ENCODE data around the gene KICS2.

KICS2 gene

DNA sequence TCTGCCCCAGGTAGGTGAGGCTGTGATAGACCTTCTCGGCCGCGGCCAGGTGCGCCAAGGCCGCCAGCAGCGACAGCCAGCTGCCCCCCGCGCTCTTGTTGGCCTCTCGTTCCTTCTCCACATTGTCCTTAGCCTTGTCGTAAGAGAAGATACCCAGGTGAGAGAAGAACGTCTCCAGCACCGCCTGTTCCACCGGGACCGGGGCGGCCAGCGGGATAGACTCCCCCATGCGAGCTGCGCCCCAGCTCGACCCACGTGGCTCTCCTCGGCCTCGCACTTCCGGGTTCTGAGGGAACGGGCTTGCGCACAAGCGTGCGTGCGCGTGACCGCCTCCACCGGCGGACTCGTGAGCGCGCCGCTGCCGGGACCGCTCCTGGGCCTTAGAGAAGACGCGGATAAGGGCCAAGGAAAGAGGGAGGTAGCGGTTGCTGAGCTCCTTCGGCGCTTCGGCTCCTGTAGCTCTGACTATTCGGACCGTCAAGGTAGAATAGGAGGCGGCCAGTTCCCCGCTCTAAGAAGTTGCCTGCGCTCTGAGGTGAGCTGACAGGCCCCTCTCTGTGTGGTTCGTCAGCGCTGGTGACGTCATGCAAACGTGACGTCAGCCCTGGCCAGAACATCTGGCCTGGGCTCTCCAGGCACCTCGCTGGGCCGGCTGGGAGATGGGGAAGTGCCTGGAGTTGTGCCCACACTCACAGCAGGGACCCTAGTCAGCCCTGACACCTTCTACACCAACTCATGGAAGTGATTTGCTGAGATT lies at the start of gene KICS2:
Gene KICS2, minus strand, starts transcription at position 288 of the 757 bp plus-strand sequence. Its CDS starts 59 bp downstream, at position 229.
- peak within 1 kb of the TSS; percentile 100 for H3K27ac Mint-ChIP-seq
- H3K9me3 Mint-ChIP-seq = no peaks in the 10 kb centered on the region
- H3K4me3 Mint-ChIP-seq = peak within 1 kb of the TSS; percentile 98
- no peaks in the 10 kb centered on the region for H3K27me3 Mint-ChIP-seq
- peaks cover 46% of the 10 kb centered on the region for H3K4me1 Mint-ChIP-seq
- H3K36me3 Mint-ChIP-seq = peaks cover 1% of the 10 kb centered on the region

- Mint-ChIP-seq H3K4me3 (no peak overlapping the region), H3K36me3 (no peaks in the 10 kb centered on the region), H3K27me3 (no peaks in the 10 kb centered on the region)
Observed at GRCh38 chr12:64270411-64270810, 48.3 kb upstream of the KICS2 start.

GRCh38 chr12:64269161-64269560 lies 47.1 kb upstream of the KICS2 start:
- Mint-ChIP-seq H3K27ac (no peak overlapping the region), H3K9me3 (no peaks in the 10 kb centered on the region), H3K4me3 (no peak overlapping the region), H3K4me1 (no peaks in the 10 kb centered on the region), H3K27me3 (no peaks in the 10 kb centered on the region), H3K36me3 (no peaks in the 10 kb centered on the region)

More at GRCh38 chr12:64270411-64270810, 48.3 kb upstream of the KICS2 start:
- H3K27ac Mint-ChIP-seq = no peak overlapping the region
- no peaks in the 10 kb centered on the region for H3K9me3 Mint-ChIP-seq
- H3K4me1 Mint-ChIP-seq = no peaks in the 10 kb centered on the region

DNA sequence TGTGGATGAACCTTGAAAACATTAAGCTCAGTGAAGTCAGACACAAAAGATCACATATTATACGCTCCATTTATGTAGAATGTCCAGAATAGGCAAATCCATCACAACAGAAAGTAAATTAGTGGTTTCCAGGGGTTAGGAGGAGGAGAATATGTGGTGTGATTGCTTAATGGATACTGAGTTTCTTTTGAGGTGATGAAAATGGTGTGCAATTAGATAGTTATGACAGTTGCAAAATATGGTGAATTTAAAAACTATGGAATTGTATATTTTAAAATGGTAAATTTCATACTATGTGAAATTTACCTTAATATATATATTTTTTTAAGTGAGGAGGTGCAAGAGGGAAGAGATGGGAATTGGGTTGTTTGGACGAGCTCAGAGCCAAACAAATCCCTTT lies 46.3 kb upstream of the KICS2 start:
- no peak overlapping the region for H3K4me3 Mint-ChIP-seq
- H3K36me3 Mint-ChIP-seq = no peaks in the 10 kb centered on the region
- H3K4me1 Mint-ChIP-seq = no peaks in the 10 kb centered on the region
- no peaks in the 10 kb centered on the region for H3K27me3 Mint-ChIP-seq
- H3K9me3 Mint-ChIP-seq = no peaks in the 10 kb centered on the region
- no peak overlapping the region for H3K27ac Mint-ChIP-seq

DNA sequence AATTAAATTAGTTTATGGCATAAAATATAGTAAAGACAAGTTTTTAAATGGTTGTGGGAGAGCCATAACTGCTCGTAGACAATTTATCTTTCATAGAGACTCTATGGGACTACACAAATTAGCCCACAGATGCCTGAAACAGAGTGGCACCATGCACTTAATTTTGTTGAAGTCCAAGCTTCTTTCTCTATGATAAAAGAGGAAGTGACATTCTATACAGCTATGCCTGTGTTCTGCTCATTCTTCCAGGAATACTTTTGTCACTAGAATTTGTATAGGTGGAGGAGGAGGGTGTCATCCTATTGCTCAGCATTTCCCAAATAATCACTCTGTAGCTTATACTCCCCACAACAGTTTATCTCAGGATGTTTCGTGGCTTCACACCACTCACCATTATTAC lies 43.7 kb upstream of the KICS2 start:
- no peaks in the 10 kb centered on the region for H3K4me1 Mint-ChIP-seq
- H3K27me3 Mint-ChIP-seq = no peaks in the 10 kb centered on the region
- no peaks in the 10 kb centered on the region for H3K36me3 Mint-ChIP-seq
- no peak overlapping the region for H3K4me3 Mint-ChIP-seq
- H3K9me3 Mint-ChIP-seq = no peaks in the 10 kb centered on the region
- no peak overlapping the region for H3K27ac Mint-ChIP-seq

GRCh38 chr12:64261813-64262212 lies 39.7 kb upstream of the KICS2 start:
- Mint-ChIP-seq H3K9me3 (no peaks in the 10 kb centered on the region), H3K4me1 (no peaks in the 10 kb centered on the region), H3K4me3 (no peak overlapping the region), H3K27ac (no peak overlapping the region), H3K27me3 (no peaks in the 10 kb centered on the region), H3K36me3 (no peaks in the 10 kb centered on the region)

GRCh38 chr12:64258576-64258975 lies 36.5 kb upstream of the KICS2 start:
- Mint-ChIP-seq H3K4me3 (no peak overlapping the region), H3K27ac (no peak overlapping the region), H3K36me3 (no peaks in the 10 kb centered on the region), H3K27me3 (no peaks in the 10 kb centered on the region), H3K9me3 (no peaks in the 10 kb centered on the region), H3K4me1 (no peaks in the 10 kb centered on the region)

GRCh38 chr12:64256166-64256800 lies 34.2 kb upstream of the KICS2 start:
- Mint-ChIP-seq H3K9me3 (no peaks in the 10 kb centered on the region), H3K4me3 (no peak overlapping the region), H3K27ac (no peak overlapping the region), H3K27me3 (no peaks in the 10 kb centered on the region), H3K36me3 (no peaks in the 10 kb centered on the region), H3K4me1 (no peaks in the 10 kb centered on the region)

DNA sequence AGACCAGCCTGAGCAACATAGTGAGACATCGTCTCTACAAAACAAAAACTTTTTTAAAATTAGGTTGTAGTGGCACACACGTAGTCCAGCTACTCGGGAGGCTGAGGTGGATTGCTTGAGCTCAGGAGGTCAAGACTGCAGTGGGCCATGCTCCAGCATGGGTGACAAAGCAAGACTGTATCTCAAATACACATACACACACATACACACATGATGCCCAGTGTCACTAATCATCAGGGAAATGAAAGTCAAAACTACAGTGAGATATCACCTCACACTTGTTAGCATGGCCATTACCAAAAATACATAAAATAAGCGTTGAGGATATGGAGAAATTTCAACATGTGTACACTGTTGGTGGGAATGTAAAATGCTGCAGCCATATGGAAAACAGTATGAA lies 33.2 kb upstream of the KICS2 start:
- Mint-ChIP-seq H3K36me3 (no peaks in the 10 kb centered on the region), H3K27ac (no peak overlapping the region), H3K9me3 (no peaks in the 10 kb centered on the region), H3K4me3 (no peak overlapping the region), H3K4me1 (no peaks in the 10 kb centered on the region), H3K27me3 (peaks cover 2% of the 10 kb centered on the region)

DNA sequence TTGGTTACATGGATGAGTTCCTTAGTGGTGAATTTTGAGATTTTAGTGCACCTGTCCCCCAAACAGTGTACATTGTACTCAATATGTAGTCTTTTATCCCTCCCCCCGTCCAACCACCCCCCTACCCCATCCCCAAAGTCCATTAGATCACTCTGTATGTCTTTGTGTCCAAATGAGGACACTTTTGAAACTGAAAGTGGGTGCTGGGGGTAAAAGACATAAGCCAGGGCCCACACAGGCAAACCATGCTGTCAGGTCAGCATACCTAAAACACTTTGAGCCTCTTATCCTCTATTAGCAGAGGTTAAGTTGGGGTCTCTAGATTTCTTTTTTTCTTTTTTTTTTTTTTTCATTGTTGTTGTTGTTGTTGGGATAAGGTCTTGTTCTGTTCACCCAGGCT lies 31.3 kb upstream of the KICS2 start:
- H3K4me3 Mint-ChIP-seq = no peak overlapping the region
- H3K36me3 Mint-ChIP-seq = no peaks in the 10 kb centered on the region
- H3K4me1 Mint-ChIP-seq = no peaks in the 10 kb centered on the region
- H3K27ac Mint-ChIP-seq = no peak overlapping the region
- peaks cover 2% of the 10 kb centered on the region for H3K27me3 Mint-ChIP-seq
- H3K9me3 Mint-ChIP-seq = no peaks in the 10 kb centered on the region

- H3K4me3 Mint-ChIP-seq = no peak overlapping the region
- H3K27ac Mint-ChIP-seq = no peak overlapping the region
- H3K36me3 Mint-ChIP-seq = no peaks in the 10 kb centered on the region
Observed at GRCh38 chr12:64252681-64253080, 30.6 kb upstream of the KICS2 start.

GRCh38 chr12:64243809-64244208 lies 21.7 kb upstream of the KICS2 start:
- no peak overlapping the region for H3K4me3 Mint-ChIP-seq
- no peaks in the 10 kb centered on the region for H3K27me3 Mint-ChIP-seq

More at GRCh38 chr12:64252681-64253080, 30.6 kb upstream of the KICS2 start:
- Mint-ChIP-seq H3K27me3 (peaks cover 2% of the 10 kb centered on the region), H3K9me3 (no peaks in the 10 kb centered on the region), H3K4me1 (no peaks in the 10 kb centered on the region)

DNA sequence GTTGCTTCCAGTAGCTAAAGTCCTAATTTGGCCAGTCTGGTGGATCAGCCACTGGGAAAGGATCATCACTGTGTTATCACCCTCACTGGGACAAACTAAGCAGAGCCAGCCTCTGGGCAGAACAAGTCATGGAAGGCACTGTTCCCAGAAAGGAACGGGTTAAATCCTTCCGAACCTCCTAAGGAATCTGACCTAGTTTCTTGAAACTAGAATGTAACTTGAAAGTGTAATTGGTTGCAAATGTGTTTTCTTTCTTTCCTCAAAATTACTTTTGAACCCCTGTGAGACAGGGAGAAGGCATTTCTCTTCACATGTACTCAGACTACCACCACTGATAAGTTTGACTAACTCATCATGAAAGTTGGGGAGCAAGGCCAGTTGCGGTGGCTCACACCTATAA lies 18.7 kb upstream of the KICS2 start:
- no peaks in the 10 kb centered on the region for H3K9me3 Mint-ChIP-seq
- H3K4me3 Mint-ChIP-seq = no peak overlapping the region
- no peaks in the 10 kb centered on the region for H3K36me3 Mint-ChIP-seq
- H3K27me3 Mint-ChIP-seq = peaks cover 2% of the 10 kb centered on the region
- no peak overlapping the region for H3K27ac Mint-ChIP-seq
- no peaks in the 10 kb centered on the region for H3K4me1 Mint-ChIP-seq

More at GRCh38 chr12:64243809-64244208, 21.7 kb upstream of the KICS2 start:
- Mint-ChIP-seq H3K36me3 (no peaks in the 10 kb centered on the region), H3K27ac (no peak overlapping the region), H3K4me1 (no peaks in the 10 kb centered on the region), H3K9me3 (no peaks in the 10 kb centered on the region)

DNA sequence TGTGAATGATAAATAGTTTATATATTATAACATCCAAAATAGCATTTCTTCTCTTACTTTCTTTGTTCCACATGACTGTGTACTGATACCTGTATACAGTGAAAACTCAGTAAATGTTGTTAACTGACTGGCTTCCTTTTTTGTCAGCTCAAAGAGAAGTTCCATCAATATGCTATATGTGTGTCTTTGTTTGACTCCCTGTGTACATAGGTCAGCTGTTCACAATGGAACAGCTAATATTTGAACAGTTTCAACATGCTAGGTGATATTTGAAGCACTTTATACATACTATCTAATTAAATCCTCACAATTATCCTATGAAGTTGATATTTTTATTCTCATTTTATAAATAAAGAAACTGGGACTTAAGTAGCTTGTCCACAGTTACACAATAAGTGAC lies 15.3 kb upstream of the KICS2 start:
- H3K4me1 Mint-ChIP-seq = no peaks in the 10 kb centered on the region
- H3K27ac Mint-ChIP-seq = no peak overlapping the region
- no peaks in the 10 kb centered on the region for H3K36me3 Mint-ChIP-seq
- H3K9me3 Mint-ChIP-seq = no peaks in the 10 kb centered on the region
- no peak overlapping the region for H3K4me3 Mint-ChIP-seq
- peaks cover 2% of the 10 kb centered on the region for H3K27me3 Mint-ChIP-seq

GRCh38 chr12:64236549-64236948 lies 14.5 kb upstream of the KICS2 start:
- no peak overlapping the region for H3K27ac Mint-ChIP-seq
- H3K36me3 Mint-ChIP-seq = no peaks in the 10 kb centered on the region
- H3K27me3 Mint-ChIP-seq = peaks cover 2% of the 10 kb centered on the region
- no peaks in the 10 kb centered on the region for H3K9me3 Mint-ChIP-seq
- no peaks in the 10 kb centered on the region for H3K4me1 Mint-ChIP-seq
- no peak overlapping the region for H3K4me3 Mint-ChIP-seq

DNA sequence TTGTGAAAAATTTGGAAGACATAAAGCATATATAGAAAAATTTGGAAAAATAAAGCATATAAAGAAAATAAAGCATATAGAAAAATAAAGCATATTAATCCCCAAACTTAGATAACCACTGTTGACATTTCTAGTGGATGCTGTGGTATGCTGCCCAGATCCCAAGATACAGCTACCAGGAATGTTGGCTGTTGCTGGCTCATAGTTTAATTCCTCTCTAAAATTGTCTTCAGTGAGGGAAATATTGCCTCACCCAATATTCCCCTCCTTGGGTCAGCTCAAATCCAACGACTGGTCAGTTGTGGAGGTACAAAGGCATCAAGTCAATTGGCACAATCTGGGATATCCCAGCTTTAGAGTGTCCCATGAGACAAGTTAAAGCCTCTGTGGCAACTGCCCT lies 10.1 kb upstream of the KICS2 start:
- Mint-ChIP-seq H3K9me3 (no peaks in the 10 kb centered on the region), H3K4me3 (no peak overlapping the region), H3K4me1 (no peaks in the 10 kb centered on the region), H3K36me3 (peaks cover 3% of the 10 kb centered on the region), H3K27me3 (peaks cover 3% of the 10 kb centered on the region), H3K27ac (no peak overlapping the region)
